ENCODE measurements around the gene SLN. TPM values are rescaled to one million over a fixed set of nuclear protein-coding genes. Genes with fewer than 3 reads are reported as not detected.

Gene SLN
- total RNA-seq, 3 donors from 2014 or later: 0.58 TPM; not detected in 2

DNA sequence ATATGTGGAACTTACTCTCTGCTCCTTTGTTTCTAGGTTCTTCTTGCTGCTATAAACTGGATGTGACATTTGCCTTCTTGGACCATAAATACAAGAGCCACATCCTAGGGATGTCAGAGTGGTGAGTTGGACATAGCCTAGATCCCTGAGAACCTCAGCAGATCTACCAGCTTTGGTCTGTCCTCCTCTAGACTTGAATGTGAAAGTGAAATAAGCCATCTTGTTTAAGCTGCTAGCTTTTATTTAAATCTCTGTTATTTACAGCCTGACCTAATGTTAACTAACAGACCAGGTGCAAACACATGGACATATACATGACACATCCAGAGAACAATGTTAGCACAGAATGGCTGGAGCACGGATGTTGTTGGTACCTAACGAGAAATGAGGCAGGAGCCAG is 36.0 kb downstream of the SLN start:
- H3K4me3 ChIP-seq: no peak overlapping the region
- intact Hi-C loops (cut with DNase I, micrococcal nuclease): no loop called here
- TF ChIP-seq, protein P1, sequence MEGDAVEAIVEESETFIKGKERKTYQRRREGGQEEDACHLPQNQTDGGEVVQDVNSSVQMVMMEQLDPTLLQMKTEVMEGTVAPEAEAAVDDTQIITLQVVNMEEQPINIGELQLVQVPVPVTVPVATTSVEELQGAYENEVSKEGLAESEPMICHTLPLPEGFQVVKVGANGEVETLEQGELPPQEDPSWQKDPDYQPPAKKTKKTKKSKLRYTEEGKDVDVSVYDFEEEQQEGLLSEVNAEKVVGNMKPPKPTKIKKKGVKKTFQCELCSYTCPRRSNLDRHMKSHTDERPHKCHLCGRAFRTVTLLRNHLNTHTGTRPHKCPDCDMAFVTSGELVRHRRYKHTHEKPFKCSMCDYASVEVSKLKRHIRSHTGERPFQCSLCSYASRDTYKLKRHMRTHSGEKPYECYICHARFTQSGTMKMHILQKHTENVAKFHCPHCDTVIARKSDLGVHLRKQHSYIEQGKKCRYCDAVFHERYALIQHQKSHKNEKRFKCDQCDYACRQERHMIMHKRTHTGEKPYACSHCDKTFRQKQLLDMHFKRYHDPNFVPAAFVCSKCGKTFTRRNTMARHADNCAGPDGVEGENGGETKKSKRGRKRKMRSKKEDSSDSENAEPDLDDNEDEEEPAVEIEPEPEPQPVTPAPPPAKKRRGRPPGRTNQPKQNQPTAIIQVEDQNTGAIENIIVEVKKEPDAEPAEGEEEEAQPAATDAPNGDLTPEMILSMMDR (IDR thresholded peaks at IDR 0.05): no peak
- no peaks in the 10 kb centered on the region for H3K9me3 ChIP-seq
- no peak for DNase-seq
- no peaks in the 10 kb centered on the region for H3K36me3 ChIP-seq (ENCODE audit: low read depth)
- ATAC-seq: no peak
- no peaks in the 10 kb centered on the region for H3K4me1 ChIP-seq (ENCODE audit: low read depth)

DNA sequence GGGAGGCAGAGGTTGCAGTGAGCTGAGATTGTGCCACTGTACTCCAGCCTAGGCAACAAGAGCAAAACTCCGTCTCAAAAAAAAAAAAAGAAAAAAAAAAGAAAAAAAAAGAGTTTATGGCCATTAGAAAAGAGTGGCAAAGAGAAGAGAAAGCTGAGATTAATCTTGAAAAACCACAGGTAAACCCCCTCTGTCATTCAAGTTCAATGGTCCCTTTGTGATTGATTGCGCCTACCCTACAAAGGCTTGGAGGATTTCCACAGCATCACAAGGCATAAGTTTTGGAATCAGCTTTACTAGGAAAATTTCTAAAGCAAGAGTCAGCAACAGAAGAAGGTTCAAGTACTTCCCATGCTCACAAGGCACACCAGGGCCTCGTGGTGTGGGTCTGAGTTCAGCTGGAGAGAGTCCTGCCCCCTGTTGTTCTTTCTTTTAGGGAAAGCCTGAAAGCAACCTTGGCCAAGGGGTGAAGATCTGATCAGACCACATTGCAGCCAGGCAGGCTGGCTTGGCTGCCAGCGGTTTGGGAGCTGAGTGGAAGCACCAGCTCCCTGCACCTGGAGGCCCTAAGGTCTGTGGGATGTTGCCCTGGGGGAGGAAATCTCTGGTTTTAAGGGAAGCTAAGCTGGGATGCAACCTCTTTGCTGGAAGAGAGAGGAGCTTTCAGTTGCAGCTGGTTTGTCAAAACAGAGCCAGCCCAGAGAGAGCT is 41.8 kb downstream of the SLN start:
- TF ChIP-seq, protein P1 (IDR thresholded peaks at IDR 0.05): no peak
- no peak for ATAC-seq
- Histone ChIP-seq H3K4me3 (no peak overlapping the region), H3K4me1 (ENCODE audit: low read depth) (no peaks in the 10 kb centered on the region), H3K36me3 (ENCODE audit: low read depth) (no peaks in the 10 kb centered on the region), H3K9me3 (no peaks in the 10 kb centered on the region)
- no peak for DNase-seq
- intact Hi-C loops (cut with DNase I, micrococcal nuclease): no loop called here

DNA sequence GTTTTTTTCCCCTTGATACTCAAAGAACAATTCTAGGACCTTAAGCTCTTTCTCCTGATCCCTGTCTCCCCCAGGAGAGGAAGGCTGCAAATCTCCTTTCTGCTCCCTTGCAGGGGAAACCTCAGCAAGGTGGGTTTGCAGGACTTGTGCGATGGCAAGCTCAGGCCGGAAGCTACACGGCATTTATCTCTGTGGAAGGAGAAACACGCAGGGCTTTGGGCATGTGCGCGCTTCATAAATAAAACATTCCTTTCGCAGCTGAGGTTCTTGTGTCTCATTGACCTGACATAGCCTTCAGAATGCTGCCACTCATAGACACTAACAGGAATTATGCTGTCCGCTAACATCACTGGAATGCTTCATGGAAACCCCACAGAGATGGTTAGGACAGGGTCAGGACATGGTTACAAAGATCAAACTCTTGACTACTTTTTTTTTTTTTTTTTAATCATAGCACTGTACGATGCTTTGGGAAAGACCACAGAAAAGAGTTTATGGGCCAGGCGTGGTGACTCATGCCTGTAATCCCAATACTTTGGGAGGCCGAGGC is 42.6 kb downstream of the SLN start:
- H3K4me3 ChIP-seq: no peak overlapping the region
- no peak for DNase-seq
- TF ChIP-seq, protein P1 (IDR thresholded peaks at IDR 0.05): no peak
- H3K4me1 ChIP-seq (ENCODE audit: low read depth): no peaks in the 10 kb centered on the region
- H3K9me3 ChIP-seq: no peaks in the 10 kb centered on the region
- no peaks in the 10 kb centered on the region for H3K36me3 ChIP-seq (ENCODE audit: low read depth)
- ATAC-seq: no peak
- intact Hi-C loops (cut with DNase I, micrococcal nuclease): no loop called here

DNA sequence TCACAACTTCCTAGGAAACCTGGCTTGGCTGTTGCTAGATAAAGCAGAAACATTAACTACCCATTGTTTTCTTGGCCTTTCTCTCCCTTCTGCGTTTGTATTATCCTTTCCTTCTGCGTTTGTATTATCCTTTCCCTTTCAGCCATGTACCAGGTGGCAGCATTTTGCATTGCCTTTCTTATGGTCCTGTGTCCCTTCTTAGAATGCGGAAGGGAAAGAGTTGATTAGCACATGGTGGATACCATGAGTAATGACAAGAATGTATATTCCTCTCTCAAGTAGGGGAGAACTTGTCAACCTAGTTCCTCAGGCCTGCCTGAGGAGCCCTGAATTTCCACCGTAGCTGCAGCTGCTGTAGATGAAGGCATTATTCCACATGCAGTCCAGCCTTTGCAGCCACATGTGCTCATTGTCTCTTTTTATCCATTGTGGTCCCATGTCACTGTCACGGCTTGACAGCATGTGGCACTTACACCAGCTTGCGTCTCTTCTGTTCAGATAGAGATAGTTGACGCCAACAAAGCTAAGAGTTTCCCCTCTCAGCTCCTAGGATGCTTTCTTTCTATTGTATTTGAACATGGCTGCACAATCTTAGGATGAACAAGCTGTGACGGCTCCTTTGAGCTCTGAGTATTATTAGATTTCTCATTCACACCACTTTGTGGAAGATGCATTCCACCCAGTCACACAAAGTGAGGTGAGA is 44.8 kb downstream of the SLN start:
- no peaks in the 10 kb centered on the region for H3K36me3 ChIP-seq (ENCODE audit: low read depth)
- TF ChIP-seq, protein P1 (IDR thresholded peaks at IDR 0.05): no peak
- no peak overlapping the region for H3K4me3 ChIP-seq
- no peaks in the 10 kb centered on the region for H3K4me1 ChIP-seq (ENCODE audit: low read depth)
- H3K9me3 ChIP-seq: no peaks in the 10 kb centered on the region
- ATAC-seq (no peak), DNase-seq (no peak)
- intact Hi-C loops (cut with DNase I, micrococcal nuclease): no loop called here

DNA sequence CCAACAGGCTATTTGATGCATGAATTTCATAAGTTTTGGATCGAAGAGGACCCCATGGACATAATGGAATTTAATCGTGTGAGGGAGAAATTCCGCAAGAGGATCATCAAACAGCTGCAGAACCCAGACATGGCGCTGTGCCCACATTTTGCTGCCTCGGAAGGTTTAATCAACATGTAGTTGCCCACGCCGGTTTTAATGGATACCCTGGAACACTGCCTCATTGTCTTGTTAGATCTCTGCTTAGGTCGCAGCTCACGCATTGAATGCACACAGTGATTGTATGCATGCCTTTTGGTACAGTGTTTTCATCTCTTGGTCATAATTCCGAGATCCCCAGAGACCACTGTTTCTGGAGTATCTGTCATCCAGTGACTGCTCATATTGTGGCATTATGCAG is 46.8 kb downstream of the SLN start:
- Histone ChIP-seq H3K4me1 (ENCODE audit: low read depth) (no peaks in the 10 kb centered on the region), H3K36me3 (ENCODE audit: low read depth) (no peaks in the 10 kb centered on the region), H3K4me3 (no peak overlapping the region), H3K9me3 (no peaks in the 10 kb centered on the region)
- TF ChIP-seq, protein P1 (IDR thresholded peaks at IDR 0.05): no peak
- intact Hi-C loops (cut with DNase I, micrococcal nuclease): no loop called here
- ATAC-seq (no peak), DNase-seq (no peak)
